Karpas-422 (cell line): ENCODE results near the gene NDUFA11. TPM values are rescaled to one million over a fixed set of nuclear protein-coding genes. Genes with fewer than 3 reads are reported as not detected.
A peak's percentile ranks its signal among the peaks of the same experiment; 100 is the strongest.

ENCODE experiments used
- DNase-seq: peaks from one replicate; pipeline ENCODE4 v3.0.0-alpha.2; 2015
- H2AFZ ChIP-seq: fragments of 200-600 bp; sonication (generic); 2 replicates; pipeline ENCODE4 v1.6.1; 2014; ENCODE audit warnings: antibody characterized with exemption, low read length, mixed read lengths
- H3K27ac ChIP-seq: fragments of 200-600 bp; sonication (generic); 2 replicates; pipeline ENCODE4 v1.5.1; 2014; ENCODE audit warnings: mild to moderate bottlenecking, low read length, moderate library complexity
- H3K27me3 ChIP-seq: fragments of 200-600 bp; sonication (generic); 2 replicates; pipeline ENCODE4 v1.6.1; 2014; ENCODE audit warnings: low read length, mixed read lengths
- H3K36me3 ChIP-seq: fragments of 200-600 bp; sonication (generic); 2 replicates; pipeline ENCODE4 v1.6.1; 2014; ENCODE audit warnings: low read length, mixed read lengths; ENCODE audit not compliant: insufficient read depth
- H3K4me1 ChIP-seq: fragments of 200-600 bp; sonication (generic); 2 replicates; pipeline ENCODE4 v1.6.1; 2014; ENCODE audit warnings: mild to moderate bottlenecking, low read length, mixed read lengths
- H3K4me2 ChIP-seq: fragments of 200-600 bp; sonication (generic); 2 replicates; pipeline ENCODE4 v1.6.1; 2014; ENCODE audit warnings: low read length, low read depth, mild to moderate bottlenecking; ENCODE audit not compliant: poor library complexity, severe bottlenecking
- H3K4me3 ChIP-seq: fragments of 200-600 bp; sonication (generic); 2 replicates; pipeline ENCODE4 v1.5.1; 2014; ENCODE audit warnings: mild to moderate bottlenecking, antibody characterized with exemption, low read length, mixed read lengths
- H3K79me2 ChIP-seq: fragments of 200-600 bp; sonication (generic); 2 replicates; pipeline ENCODE4 v1.6.1; 2014; ENCODE audit warnings: mild to moderate bottlenecking, low read length, mixed read lengths
- H3K9ac ChIP-seq: fragments of 200-600 bp; sonication (generic); 2 replicates; pipeline ENCODE4 v1.6.0; 2014; ENCODE audit warnings: low read length
- H3K9me2 ChIP-seq: fragments of 200-600 bp; sonication (generic), shearing (Covaris generic); replicated peaks from 2 replicates; pipeline ENCODE4 v1.6.0; 2014; ENCODE audit warnings: mild to moderate bottlenecking, low read length, moderate library complexity; ENCODE audit not compliant: insufficient read depth
- H3K9me3 ChIP-seq: fragments of 300-700, 200-600 bp; sonication (generic); 2 replicates; pipeline ENCODE4 v1.6.1; 2014; ENCODE audit warnings: low read length, mixed read lengths
- H4K20me1 ChIP-seq: fragments of 200-600 bp; sonication (generic); 2 replicates; pipeline ENCODE4 v1.6.1; 2014; ENCODE audit warnings: mild to moderate bottlenecking, antibody characterized with exemption, low read length, low read depth; ENCODE audit not compliant: insufficient read depth
- total RNA-seq: library from RNA; depleted of rRNA; stranded (reverse); fragments of >200 nt; shearing (Covaris generic); gene quantifications from 2 replicates; pipeline ENCODE4 v1.2.3, GENCODE V29; 2014; ENCODE audit warnings: low replicate concordance; rRNA removed

Gene NDUFA11
- 217 and 384 TPM in 2 replicates for total RNA-seq

GRCh38 chr19:5903624-5904351, at the start of gene NDUFA11:
NDUFA11 (minus strand) TSS chr19:5903790; CDS start chr19:5903708, 82 bp downstream.
- peak within 1 kb of the TSS; percentile 88 for H3K4me3 ChIP-seq
- no peaks in the 10 kb centered on the region for H3K9me3 ChIP-seq
- H3K27me3 ChIP-seq, result no peaks in the 10 kb centered on the region
- peaks cover 16% of the 10 kb centered on the region for H3K4me1 ChIP-seq
- H3K9me2 ChIP-seq, result no peaks in the 10 kb centered on the region
- peaks cover 4% of the 10 kb centered on the region; the same call in 1 of the 2 replicates for H3K36me3 ChIP-seq
- peaks cover 19% of the 10 kb centered on the region for H4K20me1 ChIP-seq
- peak within 1 kb of the TSS; percentile 97 for H3K9ac ChIP-seq
- peaks cover 38% of the 10 kb centered on the region for H3K79me2 ChIP-seq
- peak within 1 kb of the TSS; percentile 75; the same call in 1 of the 2 replicates for H2AFZ ChIP-seq
- H3K27ac ChIP-seq, result peak within 1 kb of the TSS; percentile 73
- peak within 1 kb of the TSS; percentile 72 for H3K4me2 ChIP-seq
- peak; percentile 99 for DNase-seq

- Histone ChIP-seq H4K20me1 (peaks cover 53% of the 10 kb centered on the region), H3K79me2 (peaks cover 99% of the 10 kb centered on the region), H3K9me2 (no peaks in the 10 kb centered on the region), H3K27ac (peak overlapping the region; percentile 61; the same call in 1 of the 2 replicates), H3K9me3 (no peaks in the 10 kb centered on the region), H3K4me2 (peak overlapping the region; percentile 29), H3K27me3 (no peaks in the 10 kb centered on the region), H3K4me1 (peaks cover 85% of the 10 kb centered on the region), H2AFZ (no peak overlapping the region), H3K9ac (no peak overlapping the region), H3K4me3 (no peak overlapping the region), H3K36me3 (peaks cover 12% of the 10 kb centered on the region)
- no peak for DNase-seq
These were observed 49.5 kb upstream of the NDUFA11 start for GRCh38 chr19:5953030-5953589.

- Histone ChIP-seq H3K36me3 (peaks cover 12% of the 10 kb centered on the region), H3K9me2 (no peaks in the 10 kb centered on the region), H4K20me1 (peaks cover 53% of the 10 kb centered on the region), H3K79me2 (peaks cover 99% of the 10 kb centered on the region), H3K9me3 (no peaks in the 10 kb centered on the region), H3K4me3 (no peak overlapping the region), H3K4me2 (peak overlapping the region; percentile 29), H2AFZ (no peak overlapping the region), H3K4me1 (peaks cover 83% of the 10 kb centered on the region), H3K9ac (peak overlapping the region; percentile 27), H3K27ac (peak overlapping the region; percentile 61; the same call in 1 of the 2 replicates), H3K27me3 (no peaks in the 10 kb centered on the region)
- DNase-seq, result no peak
These were observed 48.8 kb upstream of the NDUFA11 start for GRCh38 chr19:5952193-5953029.

- Histone ChIP-seq H3K79me2 (peaks cover 98% of the 10 kb centered on the region), H3K36me3 (peaks cover 12% of the 10 kb centered on the region), H3K4me2 (no peak overlapping the region), H3K27ac (peak overlapping the region; percentile 44; the same call in 1 of the 2 replicates), H4K20me1 (peaks cover 55% of the 10 kb centered on the region), H3K9me3 (no peaks in the 10 kb centered on the region), H3K4me3 (no peak overlapping the region), H2AFZ (no peak overlapping the region), H3K4me1 (peaks cover 74% of the 10 kb centered on the region), H3K27me3 (no peaks in the 10 kb centered on the region), H3K9me2 (no peaks in the 10 kb centered on the region), H3K9ac (peak overlapping the region; percentile 27)
- peak; percentile 76 for DNase-seq
These were observed 47.8 kb upstream of the NDUFA11 start for GRCh38 chr19:5951338-5951861.

- H3K4me1 ChIP-seq, result peaks cover 68% of the 10 kb centered on the region
- peaks cover 98% of the 10 kb centered on the region for H3K79me2 ChIP-seq
- no peaks in the 10 kb centered on the region for H3K9me2 ChIP-seq
- H3K9ac ChIP-seq, result no peak overlapping the region
- no peaks in the 10 kb centered on the region for H3K9me3 ChIP-seq
- no peak overlapping the region for H2AFZ ChIP-seq
- no peak for DNase-seq
- H3K27me3 ChIP-seq, result no peaks in the 10 kb centered on the region
- H3K36me3 ChIP-seq, result peaks cover 12% of the 10 kb centered on the region
- H4K20me1 ChIP-seq, result peaks cover 60% of the 10 kb centered on the region
- H3K27ac ChIP-seq, result peak overlapping the region; percentile 33
- H3K4me3 ChIP-seq, result no peak overlapping the region
- no peak overlapping the region for H3K4me2 ChIP-seq
These were observed 47.2 kb upstream of the NDUFA11 start for GRCh38 chr19:5950741-5951140.

- H2AFZ ChIP-seq, result no peak overlapping the region
- peaks cover 60% of the 10 kb centered on the region for H3K4me1 ChIP-seq
- H3K9me2 ChIP-seq, result no peaks in the 10 kb centered on the region
- no peaks in the 10 kb centered on the region for H3K9me3 ChIP-seq
- H3K79me2 ChIP-seq, result peaks cover 99% of the 10 kb centered on the region
- no peaks in the 10 kb centered on the region for H3K27me3 ChIP-seq
- peak overlapping the region; percentile 33; the same call in 1 of the 2 replicates for H3K27ac ChIP-seq
- no peak overlapping the region for H3K9ac ChIP-seq
- DNase-seq, result no peak
- H4K20me1 ChIP-seq, result peaks cover 64% of the 10 kb centered on the region
- H3K4me3 ChIP-seq, result no peak overlapping the region
- H3K4me2 ChIP-seq, result no peak overlapping the region
- peaks cover 12% of the 10 kb centered on the region for H3K36me3 ChIP-seq
These were observed 46.3 kb upstream of the NDUFA11 start for GRCh38 chr19:5949792-5950305.

GRCh38 chr19:5948752-5949564, 45.4 kb upstream of the NDUFA11 start:
- no peak overlapping the region for H3K9ac ChIP-seq
- H3K9me3 ChIP-seq, result no peaks in the 10 kb centered on the region
- DNase-seq, result no peak
- H3K27me3 ChIP-seq, result no peaks in the 10 kb centered on the region
- H3K4me2 ChIP-seq, result no peak overlapping the region
- no peak overlapping the region for H3K4me3 ChIP-seq
- no peaks in the 10 kb centered on the region for H3K9me2 ChIP-seq
- H3K36me3 ChIP-seq, result peaks cover 12% of the 10 kb centered on the region
- peaks cover 99% of the 10 kb centered on the region for H3K79me2 ChIP-seq
- H2AFZ ChIP-seq, result no peak overlapping the region
- peak overlapping the region; percentile 12; the same call in 1 of the 2 replicates for H3K27ac ChIP-seq
- H4K20me1 ChIP-seq, result peaks cover 67% of the 10 kb centered on the region
- H3K4me1 ChIP-seq, result peaks cover 51% of the 10 kb centered on the region
